Measurements from ENCODE around the gene INSYN2A. TPM values are rescaled to one million over a fixed set of nuclear protein-coding genes. Genes with fewer than 3 reads are reported as not detected.

INSYN2A gene
- total RNA-seq, 1 donor from 2014 or later: not detected

DNA sequence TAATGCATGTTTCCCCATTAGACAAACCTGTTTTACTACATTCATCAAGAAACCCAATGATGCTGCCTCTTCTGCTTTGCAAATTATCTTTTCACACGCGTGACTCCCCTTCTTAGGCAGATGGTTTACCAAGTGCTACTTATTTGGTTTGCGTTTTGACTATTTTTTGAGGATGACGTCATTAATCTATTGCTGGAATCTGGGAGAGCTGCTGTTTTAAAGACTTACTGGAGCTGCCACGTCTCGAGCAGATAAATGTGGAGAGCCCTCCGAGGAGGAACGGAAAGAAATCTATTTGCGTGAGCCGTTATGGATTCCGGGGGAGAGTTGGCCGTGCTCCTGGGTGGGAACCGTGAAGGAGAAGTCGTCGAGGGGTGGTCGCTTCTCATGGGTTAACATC is 19.7 kb downstream of the INSYN2A start:
- intact Hi-C loops (cut with DNase I): no loop called here
- TF ChIP-seq, protein P1, sequence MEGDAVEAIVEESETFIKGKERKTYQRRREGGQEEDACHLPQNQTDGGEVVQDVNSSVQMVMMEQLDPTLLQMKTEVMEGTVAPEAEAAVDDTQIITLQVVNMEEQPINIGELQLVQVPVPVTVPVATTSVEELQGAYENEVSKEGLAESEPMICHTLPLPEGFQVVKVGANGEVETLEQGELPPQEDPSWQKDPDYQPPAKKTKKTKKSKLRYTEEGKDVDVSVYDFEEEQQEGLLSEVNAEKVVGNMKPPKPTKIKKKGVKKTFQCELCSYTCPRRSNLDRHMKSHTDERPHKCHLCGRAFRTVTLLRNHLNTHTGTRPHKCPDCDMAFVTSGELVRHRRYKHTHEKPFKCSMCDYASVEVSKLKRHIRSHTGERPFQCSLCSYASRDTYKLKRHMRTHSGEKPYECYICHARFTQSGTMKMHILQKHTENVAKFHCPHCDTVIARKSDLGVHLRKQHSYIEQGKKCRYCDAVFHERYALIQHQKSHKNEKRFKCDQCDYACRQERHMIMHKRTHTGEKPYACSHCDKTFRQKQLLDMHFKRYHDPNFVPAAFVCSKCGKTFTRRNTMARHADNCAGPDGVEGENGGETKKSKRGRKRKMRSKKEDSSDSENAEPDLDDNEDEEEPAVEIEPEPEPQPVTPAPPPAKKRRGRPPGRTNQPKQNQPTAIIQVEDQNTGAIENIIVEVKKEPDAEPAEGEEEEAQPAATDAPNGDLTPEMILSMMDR (IDR thresholded peaks at IDR 0.05): no peak
- Histone ChIP-seq H3K4me3 (no peak overlapping the region), H3K27me3 (no peaks in the 10 kb centered on the region), H3K9me3 (no peaks in the 10 kb centered on the region), H3K4me1 (no peaks in the 10 kb centered on the region), H3K27ac (no peak overlapping the region), H3K36me3 (peaks cover 0 to 4% of the 10 kb centered on the region in 2 donors)
- no peak for DNase-seq (ENCODE audit: low spot score in 2 of 2)

DNA sequence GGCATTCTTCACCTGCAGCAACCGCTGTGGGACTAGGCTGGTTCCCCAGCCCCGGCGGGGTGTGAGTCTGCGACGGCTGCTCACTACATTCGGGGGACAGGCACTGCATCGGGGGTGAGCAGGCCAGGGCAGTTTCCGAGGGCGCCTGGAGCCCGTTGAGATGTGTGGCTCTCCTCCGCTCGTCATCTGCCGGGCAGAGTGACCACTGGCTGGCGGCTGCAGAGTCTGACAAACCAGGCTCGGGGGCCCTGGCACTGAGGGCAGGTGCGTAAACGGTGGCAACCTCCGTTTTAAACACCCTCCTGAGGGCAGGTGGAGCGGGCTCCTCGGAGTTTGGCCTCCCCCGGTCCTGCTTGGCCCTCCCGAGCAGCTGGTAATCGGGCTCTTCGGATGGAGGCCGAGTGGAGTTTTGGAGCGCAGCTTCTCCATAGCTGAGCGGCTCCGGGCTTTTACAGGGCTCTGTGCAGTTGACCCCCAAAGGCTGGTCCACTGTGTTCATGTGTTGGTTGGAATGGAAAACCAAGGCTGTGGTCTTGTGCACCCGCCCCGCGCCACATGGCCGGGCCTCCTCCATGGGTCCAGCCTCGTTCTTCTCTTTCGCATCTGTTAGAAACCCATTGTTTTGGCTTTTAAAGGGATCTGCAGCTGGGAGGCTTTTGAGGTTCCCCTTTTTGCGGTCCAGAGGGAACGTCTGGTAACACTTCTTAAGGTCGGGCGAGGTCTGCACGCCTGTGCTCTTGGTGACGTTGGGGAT is 20.9 kb downstream of the INSYN2A start:
- H3K4me3 ChIP-seq: no peak overlapping the region
- no peaks in the 10 kb centered on the region for H3K27me3 ChIP-seq
- TF ChIP-seq, protein P1 (IDR thresholded peaks at IDR 0.05): no peak
- no peak overlapping the region for H3K27ac ChIP-seq
- intact Hi-C loops (cut with DNase I): no loop called here
- peaks cover 0 to 4% of the 10 kb centered on the region in 2 donors for H3K36me3 ChIP-seq
- DNase-seq (ENCODE audit: low spot score in 2 of 2): no peak
- H3K4me1 ChIP-seq: no peaks in the 10 kb centered on the region
- no peaks in the 10 kb centered on the region for H3K9me3 ChIP-seq

DNA sequence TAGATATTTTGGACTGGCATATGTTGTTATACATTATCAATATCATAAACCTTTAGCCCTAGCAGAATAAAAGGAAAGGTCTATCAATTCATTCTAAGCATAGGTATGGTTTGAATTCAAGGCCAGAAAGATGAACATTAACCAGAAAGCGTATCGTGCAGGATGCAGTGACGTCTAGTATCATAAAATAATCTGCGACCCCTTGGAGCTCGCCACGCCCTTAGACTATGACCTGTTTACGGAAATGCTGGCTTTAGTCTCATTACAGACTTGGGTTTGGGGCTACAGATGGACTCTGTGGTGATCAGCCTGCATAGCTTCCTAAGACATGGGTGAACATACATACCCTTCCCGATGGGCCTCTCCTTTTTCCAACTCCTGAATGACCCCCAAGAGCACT is 21.5 kb downstream of the INSYN2A start:
- no peak overlapping the region for H3K27ac ChIP-seq
- H3K4me3 ChIP-seq: no peak overlapping the region
- H3K9me3 ChIP-seq: no peaks in the 10 kb centered on the region
- TF ChIP-seq, protein P1 (IDR thresholded peaks at IDR 0.05): no peak
- no peaks in the 10 kb centered on the region for H3K27me3 ChIP-seq
- DNase-seq (ENCODE audit: low spot score in 2 of 2): no peak
- H3K36me3 ChIP-seq: peaks cover 0 to 4% of the 10 kb centered on the region in 2 donors
- intact Hi-C loops (cut with DNase I): no loop called here
- H3K4me1 ChIP-seq: no peaks in the 10 kb centered on the region

DNA sequence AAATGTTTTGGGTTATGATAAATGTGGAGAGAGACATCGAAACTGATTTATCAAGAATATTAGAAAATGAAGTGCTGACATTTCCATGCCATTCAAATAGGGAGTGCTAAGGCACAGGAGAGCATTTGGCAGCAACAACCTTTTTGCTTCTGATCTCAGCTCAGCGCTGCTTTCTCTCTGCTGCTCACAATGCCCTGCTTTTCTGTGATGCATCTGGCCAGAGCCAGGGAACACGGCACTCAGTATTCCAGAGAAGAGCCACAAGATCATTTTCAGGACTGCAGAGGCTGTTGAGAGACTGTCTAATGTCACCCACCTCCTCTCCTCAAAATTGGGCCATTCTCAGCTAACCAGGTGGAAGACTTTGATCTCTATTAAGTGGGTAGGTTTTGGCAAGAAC is 28.1 kb downstream of the INSYN2A start:
- no peak for DNase-seq (ENCODE audit: low spot score in 2 of 2)
- no peaks in the 10 kb centered on the region for H3K36me3 ChIP-seq
- H3K27ac ChIP-seq: no peak overlapping the region
- TF ChIP-seq, protein P1 (IDR thresholded peaks at IDR 0.05): no peak
- no peak overlapping the region for H3K4me3 ChIP-seq
- no peaks in the 10 kb centered on the region for H3K4me1 ChIP-seq
- intact Hi-C loops (cut with DNase I): no loop called here
- H3K27me3 ChIP-seq: no peaks in the 10 kb centered on the region
- H3K9me3 ChIP-seq: no peaks in the 10 kb centered on the region

DNA sequence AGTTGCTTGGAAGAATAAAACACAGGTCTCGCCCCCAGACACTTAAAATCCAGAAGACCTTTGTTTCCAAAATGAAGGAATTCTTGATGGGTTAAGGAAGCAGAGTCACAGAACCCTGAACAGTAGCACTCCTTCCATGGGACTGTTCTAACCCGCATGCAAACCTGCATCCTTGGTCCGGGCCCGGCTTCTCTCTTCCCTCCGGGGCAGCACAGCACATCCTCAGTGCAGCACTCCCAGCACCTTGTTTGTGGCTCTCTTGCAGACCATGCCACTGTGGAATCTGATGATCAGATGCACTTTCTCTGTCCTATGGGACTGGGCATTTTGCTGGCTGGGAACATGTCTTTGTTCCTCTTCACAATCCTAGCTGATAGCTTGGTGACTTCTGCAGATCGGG is 33.5 kb downstream of the INSYN2A start:
- no peaks in the 10 kb centered on the region for H3K27me3 ChIP-seq
- TF ChIP-seq, protein P1 (IDR thresholded peaks at IDR 0.05): no peak
- no peaks in the 10 kb centered on the region for H3K4me1 ChIP-seq
- H3K9me3 ChIP-seq: no peaks in the 10 kb centered on the region
- no peak overlapping the region for H3K27ac ChIP-seq
- no peak overlapping the region for H3K4me3 ChIP-seq
- intact Hi-C loops (cut with DNase I): no loop called here
- no peaks in the 10 kb centered on the region for H3K36me3 ChIP-seq
- no peak for DNase-seq (ENCODE audit: low spot score in 2 of 2)

All from ascending aorta (tissue), 2 donors.